HepG2 (cell line): ENCODE measurements around the gene STK39. TPM values are rescaled to one million over a fixed set of nuclear protein-coding genes. Genes with fewer than 3 reads are reported as not detected.

Source experiments
- ATAC-seq: fragments of 200-7000 bp; cut with Tn5 transposase; 3 replicates; pipeline ENCODE4 v1.9.1; 2020; ENCODE audit warnings: mild to moderate bottlenecking, moderate library complexity
- BruUV-seq: library from RNA; stranded (reverse); fragments of 400-500 nt; replicated peaks from 2 replicates; lab custom pipeline; 2021; lab: Mats Ljungman, UMichigan
- CTCF ChIA-PET: fragments of 300-600 bp; formaldehyde crosslinking; extraction: SDS; loops from one replicate; lab custom pipeline; 2021; ENCODE audit warnings: low total read pairs, inconsistent platforms, low intra/inter-chr PET ratio; lab: Yijun Ruan, JAX
- POLR2A ChIA-PET: fragments of 350-600 bp; sonication (Branson Sonifier 250); formaldehyde crosslinking; loops from one replicate; lab custom pipeline; 2020; ENCODE audit warnings: antibody characterized with exemption, inconsistent platforms; lab: Yijun Ruan, JAX
- DNase-seq: peaks from one replicate; pipeline ENCODE4 v3.0.0-alpha.2; 2015; ENCODE audit warnings: low spot score
- FAIRE-seq: peaks from 3 replicates; lab custom pipeline; 2011; peaks lifted over from hg19 to GRCh38; lab: Jason Lieb, UNC
- H2AFZ ChIP-seq: one replicate; pipeline ENCODE4 v1.6.1; 2011; ENCODE audit warnings: low read length, inconsistent platforms
- H3K27ac ChIP-seq: fragments of 300-600 bp; 3 replicates; pipeline ENCODE4 v1.8.0; 2011; ENCODE audit warnings: mixed run types, mild to moderate bottlenecking, mixed read lengths, low read length, inconsistent platforms; ENCODE audit not compliant: insufficient read depth; ENCODE audit errors: extremely low read length
- H3K27me3 ChIP-seq, 2 experiments: fragments of 200-600 bp in 1 of 2; 2 replicates in 1 of 2; 3 replicates in 1 of 2; pipeline versions ENCODE4 v1.6.0 to v1.8.0; 2011; ENCODE audit warnings: low read length in 2 of 2, mild to moderate bottlenecking in 2 of 2, moderate library complexity in 2 of 2, inconsistent platforms in 1 of 2; ENCODE audit not compliant: insufficient read depth in 2 of 2, control insufficient read depth in 1 of 2
- H3K36me3 ChIP-seq, 2 experiments: fragments of 200-600 bp in 1 of 2; replicated peaks in 1 of 2; 2 replicates in 1 of 2; 3 replicates in 1 of 2; pipeline versions ENCODE4 v1.5.1 to v1.8.0; 2011; ENCODE audit warnings: low read length in 2 of 2, inconsistent platforms in 1 of 2; ENCODE audit not compliant: insufficient read depth in 2 of 2, control insufficient read depth in 1 of 2
- H3K4me1 ChIP-seq: 2 replicates; pipeline ENCODE4 v1.5.1; 2012; ENCODE audit warnings: low read length, inconsistent platforms; ENCODE audit not compliant: insufficient read depth
- H3K4me2 ChIP-seq: 2 replicates; pipeline ENCODE4 v1.6.0; 2011; ENCODE audit warnings: low read depth, low read length, inconsistent platforms
- H3K4me3 ChIP-seq, 3 experiments: fragments of 200-600 bp in 1 of 3; sonication (generic), shearing (Covaris generic) in 1 of 3; replicated peaks in 1 of 3; 2 replicates each; pipeline ENCODE4 v1.5.1; 2011 to 2016; ENCODE audit warnings: low read length in 3 of 3, inconsistent platforms in 2 of 3, low read depth in 2 of 3, mild to moderate bottlenecking in 2 of 3, control low read depth in 1 of 3, mixed read lengths in 1 of 3; ENCODE audit not compliant: insufficient read depth in 1 of 3
- H3K79me2 ChIP-seq: one replicate; pipeline ENCODE4 v1.6.1; 2011; ENCODE audit warnings: low read length, inconsistent platforms; ENCODE audit not compliant: insufficient read depth
- H3K9ac ChIP-seq: 2 replicates; pipeline ENCODE4 v1.6.0; 2011; ENCODE audit warnings: mild to moderate bottlenecking, low read depth, low read length, inconsistent platforms; ENCODE audit not compliant: insufficient read depth
- H3K9me3 ChIP-seq: 2 replicates; pipeline ENCODE4 v1.5.1; 2012; ENCODE audit warnings: mild to moderate bottlenecking, low read length
- H4K20me1 ChIP-seq: 2 replicates; pipeline ENCODE4 v1.6.0; 2011; ENCODE audit warnings: inconsistent platforms, mild to moderate bottlenecking, low read length, moderate library complexity; ENCODE audit not compliant: insufficient read depth
- AGO1 ChIP-seq: fragments of 200-400 bp; formaldehyde crosslinking; IDR thresholded peaks from 2 replicates; pipeline ENCODE4 v1.6.1; 2017; ENCODE audit warnings: mild to moderate bottlenecking, low read depth, low read length, moderate library complexity; ENCODE audit not compliant: poor library complexity, severe bottlenecking
- FOXK1 ChIP-seq: sonication (generic); formaldehyde crosslinking; IDR thresholded peaks from 2 replicates; pipeline ENCODE4 v1.4.0; 2020; ENCODE audit warnings: low read depth, missing genetic modification reagents, borderline replicate concordance
- GFI1 ChIP-seq: sonication (generic); formaldehyde crosslinking; IDR thresholded peaks from 2 replicates; pipeline ENCODE4 v1.5.0; 2020; ENCODE audit warnings: missing genetic modification reagents, mild to moderate bottlenecking, borderline replicate concordance
- RBAK ChIP-seq: sonication (generic); formaldehyde crosslinking; IDR thresholded peaks from 2 replicates; pipeline ENCODE4 v1.5.1; 2020; ENCODE audit warnings: mild to moderate bottlenecking, missing genetic modification reagents
- SP4 ChIP-seq: sonication (generic); formaldehyde crosslinking; IDR thresholded peaks from 2 replicates; pipeline ENCODE4 v1.8.1; 2023; ENCODE audit warnings: mild to moderate bottlenecking, missing genetic modification reagents
- TARDBP ChIP-seq: sonication (generic); formaldehyde crosslinking; IDR thresholded peaks from 2 replicates; pipeline ENCODE4 v1.8.0; 2022; ENCODE audit warnings: mild to moderate bottlenecking, missing genetic modification reagents
- TFDP1 ChIP-seq: IDR thresholded peaks from 2 replicates; pipeline ENCODE4 v1.6.1; 2016; ENCODE audit warnings: missing compliant biosample characterization, missing genetic modification reagents, borderline replicate concordance
- ZBTB38 ChIP-seq: sonication (generic); formaldehyde crosslinking; IDR thresholded peaks from 2 replicates; pipeline ENCODE4 v1.5.1; 2020; ENCODE audit warnings: mild to moderate bottlenecking, missing genetic modification reagents
- ZNF296 ChIP-seq: sonication (generic); formaldehyde crosslinking; conservative IDR thresholded peaks from 2 replicates; pipeline ENCODE4 v1.5.0; 2020; ENCODE audit warnings: mild to moderate bottlenecking, missing genetic modification reagents
- ZNF558 ChIP-seq: sonication (generic); formaldehyde crosslinking; IDR thresholded peaks from 2 replicates; pipeline ENCODE4 v1.9.0; 2022; ENCODE audit warnings: mild to moderate bottlenecking, missing genetic modification reagents, borderline replicate concordance
- ZNF605 ChIP-seq: sonication (generic); formaldehyde crosslinking; IDR thresholded peaks from 2 replicates; pipeline ENCODE4 v1.8.0; 2022; ENCODE audit warnings: mild to moderate bottlenecking, missing genetic modification reagents
- WGBS: methylation state at CpG from one replicate; pipeline ENCODE4 v1.1.6; 2017; ENCODE audit warnings: low lambda C conversion rate; 5-methylcytosine and 5-hydroxymethylcytosine counted together
- in situ Hi-C: cut with HindIII; loops from 2 replicates; pipeline ENCODE4 v1.10.0; 2017; ENCODE audit warnings: low pct_unique_long_range_greater_than_20kb; ENCODE audit not compliant: extremely low pct_ligation_motif_present
- intact Hi-C: fragments of 100-400 bp; cut with micrococcal nuclease; formaldehyde crosslinking; loops from one replicate; pipeline ENCODE4 v1.10.0; 2022; ENCODE audit not compliant: unreplicated experiment
- polyA plus RNA-seq, 8 experiments: library from polyadenylated mRNA; depleted of rRNA in 3 of 8; stranded (reverse) in 7 of 8; unstranded in 1 of 8; fragments of >200 nt; fragmentation: Illumina TruSeq in 4 of 8; extraction: Trizol in 4 of 8; gene quantifications; 2 replicates each; pipeline versions ENCODE4 v1.2.1 to v1.2.3, GENCODE V29; 2011 to 2016; ENCODE audit warnings: low read depth in 4 of 8, missing spikeins in 1 of 8, mixed read lengths in 1 of 8; ENCODE audit not compliant: insufficient read depth in 1 of 8
- total RNA-seq, 5 experiments: library from RNA; depleted of rRNA; stranded (reverse); fragments of >200 nt; fragmentation: Illumina TruSeq; extraction: Trizol; gene quantifications; 2 replicates each; pipeline ENCODE4 v1.2.3, GENCODE V29; 2016; ENCODE audit warnings: low read depth in 1 of 5
- TF ChIP-seq, protein P1 (sequence below): sonication (generic); formaldehyde crosslinking; IDR thresholded peaks from 2 replicates; pipeline ENCODE4 v1.4.0; 2020; ENCODE audit warnings: missing genetic modification reagents
- TF ChIP-seq, protein P2 (sequence below), 2 experiments: sonication (generic) in 1 of 2; formaldehyde crosslinking in 1 of 2; IDR thresholded peaks; 2 replicates each; pipeline versions ENCODE4 v1.5.1 to v1.6.1; 2011 to 2020; ENCODE audit warnings: borderline replicate concordance in 1 of 2, low read depth in 1 of 2, low read length in 1 of 2, mild to moderate bottlenecking in 1 of 2, missing genetic modification reagents in 1 of 2, moderate library complexity in 1 of 2
- TF ChIP-seq, protein P3 (sequence below): sonication (generic); formaldehyde crosslinking; IDR thresholded peaks from 2 replicates; pipeline ENCODE4 v1.4.0; 2020; ENCODE audit warnings: missing genetic modification reagents, borderline replicate concordance
- TF ChIP-seq, protein P4 (sequence below): IDR thresholded peaks from 2 replicates; pipeline ENCODE4 v1.6.1; 2016; ENCODE audit warnings: control low read depth
- TF ChIP-seq, protein P5 (sequence below): IDR thresholded peaks from 2 replicates; pipeline ENCODE4 v1.6.1; 2016

Gene STK39
- total and polyA plus RNA-seq, 2 of the 13 experiments (the other 11 are each of a cell fraction or from before 2014, with no cell fraction given), result 27.3 to 38.4 TPM

DNA sequence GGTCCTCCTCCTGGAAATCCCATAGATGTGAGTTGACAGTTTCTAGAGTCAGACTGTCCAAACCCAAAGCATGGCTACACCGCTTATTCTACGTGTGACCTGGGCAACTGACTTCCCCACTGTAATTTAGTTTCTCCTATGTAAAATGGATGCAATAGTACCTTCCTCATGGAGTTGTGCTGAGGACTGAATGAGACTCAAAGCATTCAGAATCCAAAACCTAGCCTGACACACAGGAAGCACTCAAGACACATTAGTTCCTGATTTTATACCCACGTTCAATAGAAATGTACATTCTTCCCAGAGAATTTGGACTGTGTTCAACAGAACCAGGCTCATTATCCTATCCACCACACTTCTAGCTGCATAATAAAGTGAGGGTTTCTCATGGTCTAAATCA is 88.8 kb downstream of the STK39 start:
- H3K79me2 ChIP-seq, result no peaks in the 10 kb centered on the region
- H3K9me3 ChIP-seq, result no peaks in the 10 kb centered on the region
- intact Hi-C loops (no loop called here), in situ Hi-C loops (no loop called here)
- CTCF ChIA-PET, result interaction anchor here (1.4 kb wide), 1 partner anchor 89 kb away, joined by 4 read pairs; the partner anchor contains the start of gene STK39
- no peak overlapping the region for H3K4me3 ChIP-seq
- WGBS, result 99% methylated on average over 3 of the region's 3 CpGs
- no peak overlapping the region for H3K4me2 ChIP-seq
- TF ChIP-seq ZNF296 (CRISPR knock-in tag), result no peak
- no peak for TF ChIP-seq ZBTB38 (CRISPR knock-in tag)
- TF ChIP-seq, protein P1, sequence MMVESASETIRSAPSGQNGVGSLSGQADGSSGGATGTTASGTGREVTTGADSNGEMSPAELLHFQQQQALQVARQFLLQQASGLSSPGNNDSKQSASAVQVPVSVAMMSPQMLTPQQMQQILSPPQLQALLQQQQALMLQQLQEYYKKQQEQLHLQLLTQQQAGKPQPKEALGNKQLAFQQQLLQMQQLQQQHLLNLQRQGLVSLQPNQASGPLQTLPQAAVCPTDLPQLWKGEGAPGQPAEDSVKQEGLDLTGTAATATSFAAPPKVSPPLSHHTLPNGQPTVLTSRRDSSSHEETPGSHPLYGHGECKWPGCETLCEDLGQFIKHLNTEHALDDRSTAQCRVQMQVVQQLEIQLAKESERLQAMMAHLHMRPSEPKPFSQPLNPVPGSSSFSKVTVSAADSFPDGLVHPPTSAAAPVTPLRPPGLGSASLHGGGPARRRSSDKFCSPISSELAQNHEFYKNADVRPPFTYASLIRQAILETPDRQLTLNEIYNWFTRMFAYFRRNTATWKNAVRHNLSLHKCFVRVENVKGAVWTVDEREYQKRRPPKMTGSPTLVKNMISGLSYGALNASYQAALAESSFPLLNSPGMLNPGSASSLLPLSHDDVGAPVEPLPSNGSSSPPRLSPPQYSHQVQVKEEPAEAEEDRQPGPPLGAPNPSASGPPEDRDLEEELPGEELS (CRISPR knock-in tag), result no peak
- no peak for TF ChIP-seq GFI1 (CRISPR knock-in tag)
- TF ChIP-seq ZNF558 (CRISPR knock-in tag), result no peak
- no peak for TF ChIP-seq FOXK1 (CRISPR knock-in tag)
- no peak for TF ChIP-seq SP4 (CRISPR knock-in tag)
- TF ChIP-seq ZNF605 (CRISPR knock-in tag), result no peak
- no peak for TF ChIP-seq TFDP1 (CRISPR knock-in tag)
- TF ChIP-seq, protein P2, sequence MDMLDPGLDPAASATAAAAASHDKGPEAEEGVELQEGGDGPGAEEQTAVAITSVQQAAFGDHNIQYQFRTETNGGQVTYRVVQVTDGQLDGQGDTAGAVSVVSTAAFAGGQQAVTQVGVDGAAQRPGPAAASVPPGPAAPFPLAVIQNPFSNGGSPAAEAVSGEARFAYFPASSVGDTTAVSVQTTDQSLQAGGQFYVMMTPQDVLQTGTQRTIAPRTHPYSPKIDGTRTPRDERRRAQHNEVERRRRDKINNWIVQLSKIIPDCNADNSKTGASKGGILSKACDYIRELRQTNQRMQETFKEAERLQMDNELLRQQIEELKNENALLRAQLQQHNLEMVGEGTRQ (IDR thresholded peaks at IDR 0.05; ENCODE audit: low read depth, low read length), result no peak
- TF ChIP-seq, protein P2 (CRISPR knock-in tag; IDR thresholded peaks at IDR 0.05; ENCODE audit: borderline replicate concordance), result no peak
- TF ChIP-seq, protein P3, sequence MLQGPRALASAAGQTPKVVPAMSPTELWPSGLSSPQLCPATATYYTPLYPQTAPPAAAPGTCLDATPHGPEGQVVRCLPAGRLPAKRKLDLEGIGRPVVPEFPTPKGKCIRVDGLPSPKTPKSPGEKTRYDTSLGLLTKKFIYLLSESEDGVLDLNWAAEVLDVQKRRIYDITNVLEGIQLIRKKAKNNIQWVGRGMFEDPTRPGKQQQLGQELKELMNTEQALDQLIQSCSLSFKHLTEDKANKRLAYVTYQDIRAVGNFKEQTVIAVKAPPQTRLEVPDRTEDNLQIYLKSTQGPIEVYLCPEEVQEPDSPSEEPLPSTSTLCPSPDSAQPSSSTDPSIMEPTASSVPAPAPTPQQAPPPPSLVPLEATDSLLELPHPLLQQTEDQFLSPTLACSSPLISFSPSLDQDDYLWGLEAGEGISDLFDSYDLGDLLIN, result no peak
- TF ChIP-seq RBAK, result no peak
- TF ChIP-seq, protein P4, sequence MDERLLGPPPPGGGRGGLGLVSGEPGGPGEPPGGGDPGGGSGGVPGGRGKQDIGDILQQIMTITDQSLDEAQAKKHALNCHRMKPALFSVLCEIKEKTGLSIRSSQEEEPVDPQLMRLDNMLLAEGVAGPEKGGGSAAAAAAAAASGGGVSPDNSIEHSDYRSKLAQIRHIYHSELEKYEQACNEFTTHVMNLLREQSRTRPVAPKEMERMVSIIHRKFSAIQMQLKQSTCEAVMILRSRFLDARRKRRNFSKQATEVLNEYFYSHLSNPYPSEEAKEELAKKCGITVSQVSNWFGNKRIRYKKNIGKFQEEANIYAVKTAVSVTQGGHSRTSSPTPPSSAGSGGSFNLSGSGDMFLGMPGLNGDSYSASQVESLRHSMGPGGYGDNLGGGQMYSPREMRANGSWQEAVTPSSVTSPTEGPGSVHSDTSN (CRISPR knock-in tag), result no peak
- no peak for TF ChIP-seq TARDBP (CRISPR knock-in tag)
- TF ChIP-seq, protein P5, sequence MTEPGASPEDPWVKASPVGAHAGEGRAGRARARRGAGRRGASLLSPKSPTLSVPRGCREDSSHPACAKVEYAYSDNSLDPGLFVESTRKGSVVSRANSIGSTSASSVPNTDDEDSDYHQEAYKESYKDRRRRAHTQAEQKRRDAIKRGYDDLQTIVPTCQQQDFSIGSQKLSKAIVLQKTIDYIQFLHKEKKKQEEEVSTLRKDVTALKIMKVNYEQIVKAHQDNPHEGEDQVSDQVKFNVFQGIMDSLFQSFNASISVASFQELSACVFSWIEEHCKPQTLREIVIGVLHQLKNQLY, result no peak
- no peak for TF ChIP-seq AGO1
- peaks cover 5 to 38% of the 10 kb centered on the region in 2 experiments; a peak in 4 of 5 replicates for H3K36me3 ChIP-seq
- H3K27me3 ChIP-seq, result no peaks in the 10 kb centered on the region
- no peak overlapping the region for H2AFZ ChIP-seq
- BruUV-seq, result no TSS peak
- no peak overlapping the region for H3K27ac ChIP-seq
- ATAC-seq (no peak), DNase-seq (no peak), FAIRE-seq (no peak)
- POLR2A ChIA-PET, result no interaction called here
- H3K4me1 ChIP-seq, result peaks cover 24% of the 10 kb centered on the region
- H3K9ac ChIP-seq, result no peak overlapping the region
- H4K20me1 ChIP-seq, result no peaks in the 10 kb centered on the region
